GM21825 (cell line): ENCODE results near the gene MAPKBP1.
A peak's percentile ranks its signal among the peaks of the same experiment; 100 is the strongest.
"Not testable (repeated sequence)": the region's sequence is repeated elsewhere in the genome, so short reads cannot be mapped to it uniquely, and the experiment has no call there.

Experiments used
- ATAC-seq: cut with Tn5 transposase; IDR thresholded peaks from one replicate; pipeline ENCODE4 v1.9.1; 2021; ENCODE audit warnings: mild to moderate bottlenecking, moderate library complexity; ENCODE audit not compliant: unreplicated experiment

Gene MAPKBP1, protein sequence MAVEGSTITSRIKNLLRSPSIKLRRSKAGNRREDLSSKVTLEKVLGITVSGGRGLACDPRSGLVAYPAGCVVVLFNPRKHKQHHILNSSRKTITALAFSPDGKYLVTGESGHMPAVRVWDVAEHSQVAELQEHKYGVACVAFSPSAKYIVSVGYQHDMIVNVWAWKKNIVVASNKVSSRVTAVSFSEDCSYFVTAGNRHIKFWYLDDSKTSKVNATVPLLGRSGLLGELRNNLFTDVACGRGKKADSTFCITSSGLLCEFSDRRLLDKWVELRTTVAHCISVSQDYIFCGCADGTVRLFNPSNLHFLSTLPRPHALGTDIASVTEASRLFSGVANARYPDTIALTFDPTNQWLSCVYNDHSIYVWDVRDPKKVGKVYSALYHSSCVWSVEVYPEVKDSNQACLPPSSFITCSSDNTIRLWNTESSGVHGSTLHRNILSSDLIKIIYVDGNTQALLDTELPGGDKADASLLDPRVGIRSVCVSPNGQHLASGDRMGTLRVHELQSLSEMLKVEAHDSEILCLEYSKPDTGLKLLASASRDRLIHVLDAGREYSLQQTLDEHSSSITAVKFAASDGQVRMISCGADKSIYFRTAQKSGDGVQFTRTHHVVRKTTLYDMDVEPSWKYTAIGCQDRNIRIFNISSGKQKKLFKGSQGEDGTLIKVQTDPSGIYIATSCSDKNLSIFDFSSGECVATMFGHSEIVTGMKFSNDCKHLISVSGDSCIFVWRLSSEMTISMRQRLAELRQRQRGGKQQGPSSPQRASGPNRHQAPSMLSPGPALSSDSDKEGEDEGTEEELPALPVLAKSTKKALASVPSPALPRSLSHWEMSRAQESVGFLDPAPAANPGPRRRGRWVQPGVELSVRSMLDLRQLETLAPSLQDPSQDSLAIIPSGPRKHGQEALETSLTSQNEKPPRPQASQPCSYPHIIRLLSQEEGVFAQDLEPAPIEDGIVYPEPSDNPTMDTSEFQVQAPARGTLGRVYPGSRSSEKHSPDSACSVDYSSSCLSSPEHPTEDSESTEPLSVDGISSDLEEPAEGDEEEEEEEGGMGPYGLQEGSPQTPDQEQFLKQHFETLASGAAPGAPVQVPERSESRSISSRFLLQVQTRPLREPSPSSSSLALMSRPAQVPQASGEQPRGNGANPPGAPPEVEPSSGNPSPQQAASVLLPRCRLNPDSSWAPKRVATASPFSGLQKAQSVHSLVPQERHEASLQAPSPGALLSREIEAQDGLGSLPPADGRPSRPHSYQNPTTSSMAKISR (N-terminal part only)

GRCh38 chr15:41774062-41774881 is at the start of gene MAPKBP1:
Gene MAPKBP1, plus strand, starts transcription at chr15:41774484. Its CDS starts 792 bp downstream, at chr15:41775276.
- ATAC-seq, result peak; percentile 84

DNA sequence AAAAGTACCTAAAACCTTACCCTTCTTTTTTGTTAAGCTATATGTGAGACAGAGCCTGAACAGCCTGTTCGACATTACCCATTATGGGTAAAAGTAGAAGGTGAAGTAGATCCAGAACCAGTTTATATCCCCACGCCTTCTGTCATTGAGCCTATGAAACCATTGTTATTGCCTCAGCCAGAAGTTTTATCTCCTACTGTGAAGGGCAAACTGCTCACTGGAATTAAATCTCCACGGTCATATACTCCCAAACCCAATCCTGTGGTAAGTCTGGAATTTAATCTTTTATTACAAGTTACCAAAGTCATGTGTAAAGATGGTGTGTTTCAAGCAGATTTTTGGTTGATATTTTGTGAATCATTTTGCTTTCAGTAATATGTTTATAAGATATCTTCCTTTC is 47.1 kb upstream of the MAPKBP1 start:
- no peak for ATAC-seq

GRCh38 chr15:41728061-41728460 is 46.2 kb upstream of the MAPKBP1 start:
- ATAC-seq, result not testable (repeated sequence)

DNA sequence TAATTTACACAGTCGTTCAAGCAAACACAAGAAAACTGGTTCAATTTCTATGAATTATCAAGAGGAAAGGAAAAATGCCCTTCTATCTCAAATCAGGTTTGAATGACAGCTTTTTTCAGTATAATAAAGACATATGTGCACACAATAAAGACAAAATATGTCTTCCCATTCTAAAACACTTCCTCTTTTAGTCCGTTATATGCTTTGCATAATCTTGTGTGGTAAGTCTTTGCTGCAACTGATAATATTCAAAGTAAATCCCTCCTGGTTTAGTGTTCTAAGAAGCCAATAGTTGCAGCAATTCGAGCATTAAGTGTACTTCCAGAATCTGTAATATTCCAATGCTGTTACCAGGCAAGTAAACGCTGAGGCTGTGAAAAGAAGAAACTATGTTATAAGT is 43.7 kb upstream of the MAPKBP1 start:
- no peak for ATAC-seq

- ATAC-seq, result no peak
These were observed 41.8 kb upstream of the MAPKBP1 start for GRCh38 chr15:41732483-41732882.

DNA sequence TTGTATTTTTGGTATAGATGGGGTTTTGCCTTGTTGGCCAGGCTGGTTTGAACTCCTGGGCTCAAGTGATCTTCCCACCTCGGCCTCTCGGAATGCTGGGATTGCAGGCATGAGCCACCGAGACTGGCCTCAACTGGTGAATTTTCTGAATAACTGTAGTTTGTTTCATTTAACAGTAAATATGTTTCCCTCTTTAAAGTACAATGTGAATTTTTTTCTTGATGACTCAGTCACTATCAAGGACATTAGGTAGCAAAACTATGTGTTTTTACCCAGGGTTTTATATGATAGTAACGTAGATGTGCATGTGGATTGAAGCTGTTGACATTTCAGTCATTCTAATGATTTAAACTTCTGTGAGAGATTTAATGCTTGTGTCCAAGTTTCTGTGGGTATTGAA is 40.2 kb upstream of the MAPKBP1 start:
- no peak for ATAC-seq

DNA sequence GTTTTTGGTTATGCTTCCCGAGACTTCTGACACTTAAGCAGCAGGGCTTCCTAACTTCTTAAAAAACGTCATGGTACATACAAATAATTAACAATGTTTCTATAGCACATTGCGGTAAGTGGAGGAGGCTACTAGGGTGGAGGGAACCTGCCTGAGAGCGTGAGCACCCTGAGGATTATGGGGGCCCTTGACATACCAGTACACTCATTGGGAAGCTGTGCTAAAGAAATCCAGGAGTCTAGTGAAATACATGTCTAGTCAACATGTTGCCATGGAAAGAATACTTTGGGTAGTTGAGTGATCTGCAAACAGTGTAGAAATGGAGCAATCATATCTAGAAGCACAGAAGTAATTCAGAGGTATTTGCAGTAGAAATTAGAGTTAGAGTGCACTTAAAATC is 39.2 kb upstream of the MAPKBP1 start:
- ATAC-seq, result no peak

- ATAC-seq, result not testable (repeated sequence)
These were observed 38.8 kb upstream of the MAPKBP1 start for GRCh38 chr15:41735492-41735891.

- no peak for ATAC-seq
These were observed 27.5 kb upstream of the MAPKBP1 start for GRCh38 chr15:41746802-41747201.

- ATAC-seq, result no peak
These were observed 18.1 kb upstream of the MAPKBP1 start for GRCh38 chr15:41756198-41756597.

DNA sequence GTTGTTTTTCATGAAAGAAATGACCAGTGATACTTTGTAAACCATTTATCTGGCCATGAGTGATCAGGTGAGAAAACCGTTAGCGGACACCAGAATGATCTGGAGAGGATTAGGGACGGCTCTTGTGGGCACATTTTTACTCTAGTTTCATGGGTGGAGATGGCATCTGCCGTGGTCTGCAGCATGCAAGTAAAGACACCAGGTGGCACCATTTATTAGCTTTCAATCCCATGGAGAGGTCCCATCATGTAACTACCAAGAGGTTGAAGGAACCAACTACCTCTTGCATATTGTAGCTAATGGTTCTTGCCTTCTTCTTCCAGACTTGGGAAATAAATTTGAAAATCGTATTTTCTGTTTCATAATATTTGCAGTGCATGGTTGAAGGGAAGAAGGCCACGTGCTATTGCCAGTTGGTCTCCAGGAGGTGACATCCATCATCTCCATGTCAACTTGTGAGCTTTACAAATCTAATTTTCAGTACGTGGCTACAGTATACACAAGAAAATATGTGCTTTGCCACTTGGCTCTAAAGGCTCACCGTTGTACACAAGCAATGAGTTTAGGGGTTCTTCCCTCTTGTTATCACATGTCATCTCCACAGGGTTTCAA is 1.5 kb upstream of the MAPKBP1 start:
- no peak for ATAC-seq

DNA sequence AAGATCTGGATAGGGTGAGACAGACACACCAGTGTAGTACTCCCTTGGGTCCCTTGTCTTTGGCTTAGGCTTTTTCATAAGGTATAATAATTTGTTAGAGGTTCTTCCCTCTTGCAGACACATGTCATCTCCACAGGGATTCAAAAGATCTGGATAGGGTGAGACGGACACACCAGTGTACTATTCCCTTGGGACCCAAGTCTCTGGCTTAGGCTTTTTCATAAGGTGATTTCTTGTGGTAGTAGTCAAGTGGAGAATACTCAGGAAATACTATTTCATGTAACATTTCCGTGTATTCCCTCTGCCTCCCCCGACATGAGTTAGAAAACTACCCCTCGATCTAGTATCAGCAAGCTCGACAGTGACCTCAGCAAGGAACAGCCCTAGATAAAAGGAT is 954 bp upstream of the MAPKBP1 start:
- ATAC-seq, result no peak

- no peak for ATAC-seq
These were observed 589 bp upstream of the MAPKBP1 start for GRCh38 chr15:41773729-41774061.

DNA sequence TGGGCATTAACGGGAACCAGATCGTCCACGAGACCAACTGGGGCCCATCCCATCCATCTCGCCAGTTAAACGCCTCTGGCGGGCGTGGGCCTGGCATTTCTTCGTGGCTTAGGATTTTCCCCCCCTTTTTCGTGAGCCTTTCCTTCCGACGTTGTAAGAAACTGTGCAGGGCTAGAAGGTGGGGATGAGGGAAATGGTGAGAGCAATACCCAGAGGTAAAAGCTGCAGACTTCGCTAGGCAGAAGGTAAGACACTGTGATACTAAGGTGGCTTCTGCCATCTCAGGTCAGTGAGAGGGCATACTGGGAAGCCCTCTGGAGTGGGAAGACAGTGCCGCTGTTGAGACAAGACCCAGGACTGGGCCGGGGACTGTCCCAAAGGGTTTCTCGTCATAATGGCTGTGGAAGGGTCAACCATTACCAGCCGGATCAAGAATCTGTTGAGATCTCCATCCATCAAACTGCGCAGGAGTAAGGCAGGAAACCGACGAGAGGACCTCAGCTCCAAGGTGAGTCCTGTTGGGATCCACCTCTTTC is 666 bp downstream of the MAPKBP1 start:
- no peak for ATAC-seq

DNA sequence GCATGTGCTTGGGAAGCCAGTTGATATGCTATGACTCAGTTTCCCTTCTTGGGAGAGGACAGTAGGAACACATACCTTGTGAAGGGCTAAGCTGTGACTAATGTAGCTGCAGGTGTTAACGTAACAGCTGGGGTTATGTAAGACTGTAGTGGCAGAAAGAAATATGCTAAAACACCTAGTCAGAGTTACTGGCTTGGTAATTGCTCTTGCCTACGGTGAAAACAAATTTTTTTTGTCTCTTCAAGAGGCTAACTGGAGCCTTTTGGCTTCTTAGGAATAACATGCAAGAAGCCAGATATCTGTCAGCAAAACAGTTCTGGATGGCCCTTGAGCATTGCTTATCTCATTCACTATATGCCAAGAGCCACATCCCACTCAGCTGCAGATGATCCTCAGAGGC is 1.4 kb downstream of the MAPKBP1 start:
- ATAC-seq, result no peak

DNA sequence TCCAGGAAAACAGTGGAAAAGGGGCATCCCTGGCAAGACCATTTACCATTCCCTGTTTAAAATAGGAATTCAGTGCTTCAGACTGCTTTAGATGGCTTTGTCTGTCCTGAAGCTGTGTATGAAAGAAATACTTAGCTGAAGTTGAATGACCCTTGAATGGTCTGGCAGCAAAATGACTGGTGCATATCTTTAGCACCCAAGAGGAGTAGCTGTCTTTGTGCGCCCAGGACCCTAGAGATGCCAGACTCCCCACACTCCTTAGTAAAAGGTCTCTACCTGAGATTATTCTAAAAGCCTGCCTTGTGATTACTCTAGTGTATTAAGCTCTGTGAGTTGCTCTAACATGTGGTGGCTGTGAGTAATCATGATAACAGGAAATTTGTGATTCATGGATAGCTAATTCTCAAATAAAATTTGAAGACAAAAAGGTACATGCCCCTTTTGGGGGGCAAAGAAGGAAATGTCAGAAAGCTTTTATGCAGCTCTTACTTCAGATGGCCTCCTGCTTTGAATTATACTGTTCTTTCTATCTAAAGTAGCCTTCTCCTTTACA is 3.2 kb downstream of the MAPKBP1 start:
- ATAC-seq, result no peak

DNA sequence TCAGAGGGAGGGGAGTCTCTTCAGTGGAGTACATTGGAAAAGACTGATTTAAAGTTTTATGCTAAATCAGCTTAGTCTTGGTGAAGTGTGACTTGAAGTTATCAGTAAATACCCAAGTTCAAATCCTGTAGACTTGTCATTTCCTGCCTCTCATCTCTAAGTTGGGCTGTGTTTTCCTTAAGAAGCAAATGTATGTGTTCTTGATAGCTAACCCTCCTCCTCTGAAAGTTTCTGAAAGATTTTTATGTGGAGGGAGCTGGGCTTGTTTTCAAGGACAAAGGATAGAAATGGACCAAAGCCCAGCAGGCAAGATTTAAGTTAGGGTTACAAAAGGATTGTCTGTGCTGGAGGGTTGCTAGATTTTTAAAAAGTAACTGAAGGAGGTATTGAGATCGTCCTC is 4.2 kb downstream of the MAPKBP1 start:
- no peak for ATAC-seq

DNA sequence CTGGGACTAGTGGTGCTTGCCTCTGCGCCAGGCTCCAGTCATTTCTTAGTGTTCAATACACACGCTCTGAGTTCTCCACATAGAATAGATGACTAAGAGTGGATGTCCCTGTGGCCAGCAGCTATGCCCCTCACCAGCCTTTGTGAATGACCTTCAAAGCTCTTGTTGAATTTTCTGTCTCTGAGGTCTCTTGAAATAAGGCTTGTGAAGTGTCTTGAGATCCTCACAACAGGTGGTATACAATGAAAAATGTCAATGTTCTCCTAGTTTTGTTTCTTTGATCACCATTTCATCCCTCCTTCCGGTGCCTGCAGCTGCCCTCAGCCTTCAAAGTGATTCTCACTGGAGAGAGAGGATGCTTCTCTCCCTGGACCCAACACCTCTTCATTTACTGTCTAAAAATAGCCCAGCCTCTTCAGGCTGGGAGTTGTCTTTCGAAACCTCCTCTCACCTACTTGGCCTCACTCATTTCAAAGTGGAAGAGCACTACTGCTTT is 5.4 kb downstream of the MAPKBP1 start:
- no peak for ATAC-seq

DNA sequence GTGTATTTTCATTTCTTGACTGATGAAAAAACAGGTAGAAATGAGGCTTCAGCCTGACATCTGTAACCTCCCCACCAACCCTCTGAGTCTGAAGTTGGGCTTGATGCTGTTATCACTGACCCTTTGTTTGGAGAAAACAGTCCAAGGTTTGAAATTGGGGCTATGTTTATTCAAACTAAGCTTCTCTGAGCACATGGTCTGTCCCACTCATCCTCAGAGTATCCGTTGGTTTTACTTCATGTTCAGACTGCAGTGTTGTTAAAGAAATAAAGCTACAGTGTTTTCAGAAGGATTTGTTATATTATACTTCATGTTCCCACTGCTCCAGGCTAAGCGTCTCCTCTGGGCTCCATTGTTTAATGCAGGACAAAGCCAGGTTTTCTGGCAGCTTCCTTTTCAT is 6.0 kb downstream of the MAPKBP1 start:
- ATAC-seq, result no peak
